EL (cell line): Measurements from ENCODE around the gene TXNIP.

Source experiments
- DNase-seq: peaks from one replicate; pipeline ENCODE4 v3.0.0-alpha.2; 2016

TXNIP gene

GRCh38 chr1:145963265-145964019, 32.9 kb downstream of the TXNIP start:
- DNase-seq: peak; percentile 85

DNA sequence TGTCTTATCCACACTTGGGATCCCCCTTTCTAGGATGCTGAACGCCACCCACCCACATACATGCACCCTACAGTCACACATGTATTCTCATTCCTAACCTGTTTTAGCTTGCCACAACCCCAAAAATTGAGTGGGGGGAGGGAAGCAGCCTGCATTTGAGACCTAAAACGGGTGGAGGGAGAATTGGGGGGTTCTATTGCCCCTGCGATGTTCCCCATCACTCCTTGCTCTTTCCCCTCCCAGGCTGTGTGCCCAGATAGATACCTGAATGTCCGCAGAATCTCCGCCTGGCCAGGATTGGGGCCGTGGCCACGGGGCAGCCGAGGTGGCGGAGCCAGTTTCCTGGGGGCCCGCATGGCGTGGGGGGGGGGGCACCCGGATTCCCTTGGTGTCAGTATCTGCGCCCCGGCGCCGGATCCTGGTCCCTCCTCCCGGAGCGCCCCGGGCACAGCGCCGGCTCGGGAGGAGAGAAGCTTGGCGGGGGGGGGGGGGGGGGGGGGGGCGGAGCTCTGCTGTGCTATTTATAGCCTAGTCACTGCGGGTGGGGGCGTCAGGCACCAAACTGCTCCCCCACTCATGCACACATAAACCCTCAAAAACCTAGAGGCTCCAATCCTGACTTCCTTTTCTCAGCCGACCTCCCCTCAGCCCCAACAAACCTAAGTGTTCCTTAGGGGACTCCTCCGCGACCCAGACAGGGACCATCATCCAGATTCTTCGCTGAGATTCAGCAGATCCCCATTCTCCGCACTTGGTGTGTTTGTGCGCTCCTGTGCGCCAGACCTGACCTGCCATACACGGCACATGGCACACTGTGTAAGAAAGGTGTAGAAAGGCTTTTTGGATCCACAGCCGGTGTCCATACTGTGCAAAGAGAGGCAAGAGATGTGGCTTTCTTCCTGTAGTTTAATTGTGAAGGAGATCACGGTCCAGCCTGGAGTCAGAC, 33.9 kb downstream of the TXNIP start:
- peak; percentile 44 for DNase-seq

DNA sequence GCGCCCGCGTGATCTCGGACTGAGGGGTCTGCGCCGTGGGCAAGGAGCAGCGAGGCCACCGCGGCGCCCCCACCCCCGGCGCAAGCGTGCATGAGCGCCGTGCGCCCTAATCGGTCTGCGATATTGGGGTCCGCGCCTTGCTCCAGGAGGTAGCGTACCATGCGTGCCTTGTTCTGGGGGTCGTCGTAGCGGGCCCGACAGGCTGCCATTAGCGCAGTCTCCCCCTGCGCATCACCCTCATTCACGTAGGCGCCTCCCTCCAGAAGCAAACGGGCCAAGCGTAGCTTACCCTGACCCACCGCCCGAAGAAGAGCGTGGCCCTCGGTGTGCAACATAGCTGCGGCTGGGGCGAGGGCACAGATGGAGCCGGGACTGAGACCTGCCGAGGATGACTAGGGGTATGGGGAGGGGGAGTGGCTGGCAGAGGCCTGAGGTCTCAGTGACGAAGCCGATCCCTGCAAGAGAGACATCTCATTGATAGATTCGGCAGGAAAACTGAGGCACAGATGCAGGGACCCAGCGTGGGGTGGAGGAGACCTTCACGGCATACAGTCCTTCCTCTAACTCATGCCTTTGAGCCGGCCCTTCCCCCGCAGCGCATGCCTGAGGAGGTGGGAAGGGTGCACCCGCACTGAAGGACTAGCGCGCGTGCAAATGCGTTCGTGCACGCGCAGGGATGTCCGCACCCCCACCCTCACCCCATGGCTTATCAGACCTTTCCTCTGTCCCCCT, 34.8 kb downstream of the TXNIP start:
- DNase-seq: peak; percentile 53

- no peak for DNase-seq
These were observed 35.3 kb downstream of the TXNIP start for GRCh38 chr1:145961109-145961424.

DNA sequence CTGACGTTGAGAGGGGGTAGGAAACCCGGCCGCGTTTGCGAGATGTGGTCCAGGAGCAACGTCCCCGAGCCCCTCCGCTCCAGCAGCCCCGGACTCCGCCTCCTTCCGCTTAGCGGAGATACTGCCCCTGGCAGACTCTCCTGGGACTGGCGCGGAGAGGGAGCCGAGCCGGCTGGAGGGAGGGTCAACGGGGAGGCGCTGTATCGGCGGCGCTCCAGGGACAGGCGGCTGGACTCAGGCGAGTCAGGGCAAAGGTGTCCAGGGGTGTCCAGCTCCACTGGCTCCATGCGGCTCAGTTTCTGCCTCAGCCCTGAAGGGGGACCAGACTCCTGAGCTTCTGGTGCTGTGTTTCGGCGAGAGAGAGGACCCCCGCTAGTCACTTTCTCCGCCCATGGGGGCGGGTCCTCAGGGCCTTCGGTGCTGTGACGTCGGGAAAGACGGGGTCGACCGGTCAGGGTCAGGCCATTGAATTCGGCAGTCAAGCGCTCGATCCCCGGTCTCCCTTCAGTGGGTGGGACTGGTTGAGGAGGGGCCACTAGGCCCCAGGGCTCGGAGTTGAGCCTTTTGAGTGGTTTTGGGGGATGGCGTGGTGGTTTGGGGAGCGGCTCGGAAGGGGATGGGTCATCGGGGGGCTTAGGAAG, 35.8 kb downstream of the TXNIP start:
- peak; percentile 71 for DNase-seq

DNA sequence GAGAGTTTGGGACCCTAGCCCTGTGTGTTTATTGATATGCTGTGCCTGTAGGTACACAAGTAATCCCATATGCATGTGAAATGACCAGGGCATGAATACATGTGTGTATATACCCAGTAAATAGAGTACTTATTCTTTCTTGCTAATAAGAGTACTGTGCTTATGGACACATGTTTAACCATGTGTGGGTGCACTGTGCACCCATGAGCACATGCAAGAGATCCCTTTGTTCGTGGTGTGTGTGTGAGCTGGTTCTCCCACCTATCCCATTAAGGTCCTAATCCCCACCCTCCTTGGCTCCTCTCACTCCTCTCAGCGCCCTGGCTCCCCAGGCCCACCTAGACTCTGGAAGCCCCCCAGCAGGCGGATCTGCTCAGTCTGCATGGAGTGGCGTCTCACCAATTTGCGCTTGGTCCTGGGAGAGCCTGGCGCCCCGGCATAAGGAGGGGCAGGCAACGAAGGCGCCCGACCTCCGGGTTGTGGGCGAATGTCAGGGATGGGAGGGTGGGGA, 36.4 kb downstream of the TXNIP start:
- no peak for DNase-seq

DNA sequence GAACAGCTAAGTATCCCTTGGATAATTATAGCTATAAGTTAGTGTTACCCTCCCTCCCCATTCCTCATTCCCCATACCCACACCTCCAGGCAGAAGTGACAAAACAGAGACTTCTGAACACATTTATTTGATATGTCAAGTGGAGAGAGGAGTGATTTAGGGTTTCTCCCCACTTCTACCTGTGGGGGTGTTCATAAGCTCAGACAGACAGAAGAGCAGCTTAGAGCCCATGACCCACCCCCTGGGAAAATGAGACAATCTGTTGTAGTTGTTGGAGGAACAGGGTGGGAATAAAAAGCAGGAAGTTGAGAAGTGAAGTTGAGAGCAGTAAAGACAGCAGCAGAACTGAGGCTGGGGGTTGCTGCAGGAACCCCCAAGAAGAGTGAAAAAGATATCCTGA, 37.0 kb downstream of the TXNIP start:
- no peak for DNase-seq

GRCh38 chr1:145958734-145959133, 37.6 kb downstream of the TXNIP start:
- no peak for DNase-seq

GRCh38 chr1:145957443-145958319, 38.7 kb downstream of the TXNIP start, which contains the start of gene LIX1L:
Gene LIX1L, minus strand, starts transcription at chr1:145958017. Its CDS starts 90 bp downstream, at chr1:145957927.
- DNase-seq: peak; percentile 98

GRCh38 chr1:145956781-145957442, 39.5 kb downstream of the TXNIP start:
- DNase-seq: peak; percentile 26

- no peak for DNase-seq
These were observed 40.0 kb downstream of the TXNIP start for GRCh38 chr1:145956361-145956760.

DNA sequence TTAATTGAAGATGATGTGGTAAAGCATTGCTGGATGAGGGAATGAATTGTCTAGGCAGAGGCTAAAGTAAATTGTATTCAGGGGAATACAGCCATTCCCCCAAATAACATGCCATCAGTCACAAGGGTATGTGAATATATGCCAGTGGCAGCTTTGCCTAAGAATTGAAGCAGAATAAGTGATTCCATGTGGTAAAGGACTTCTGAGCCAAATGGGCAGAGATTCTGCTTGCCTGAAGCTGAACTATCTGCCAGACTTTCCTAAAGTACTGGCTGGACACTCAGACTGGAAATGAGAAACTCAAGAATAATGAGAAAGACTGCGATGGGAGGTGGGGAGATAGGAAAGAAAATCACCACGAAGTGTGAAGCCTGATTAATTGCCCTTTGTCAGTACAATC, 40.9 kb downstream of the TXNIP start:
- DNase-seq: no peak

DNA sequence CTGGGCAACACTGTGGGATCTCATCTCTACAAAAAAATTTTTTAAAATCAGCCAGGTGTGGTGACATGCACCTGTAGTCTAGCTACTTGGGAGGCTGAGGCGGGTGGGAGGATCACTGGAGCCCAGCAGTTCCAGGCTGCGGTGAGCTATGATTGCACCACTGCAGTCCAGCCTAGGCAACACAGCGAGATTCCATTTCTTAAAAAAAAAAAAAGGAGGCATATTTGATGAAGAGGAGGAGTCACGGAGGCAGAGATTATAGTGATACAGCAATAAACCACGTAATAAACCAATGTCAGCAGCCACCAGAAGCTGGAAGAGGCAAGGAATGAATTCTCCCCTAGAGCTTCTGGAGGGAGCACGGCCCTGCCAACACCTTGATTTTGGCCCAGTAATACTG, 42.5 kb downstream of the TXNIP start:
- DNase-seq: no peak

GRCh38 chr1:145952903-145953302, 43.5 kb downstream of the TXNIP start:
- no peak for DNase-seq

DNA sequence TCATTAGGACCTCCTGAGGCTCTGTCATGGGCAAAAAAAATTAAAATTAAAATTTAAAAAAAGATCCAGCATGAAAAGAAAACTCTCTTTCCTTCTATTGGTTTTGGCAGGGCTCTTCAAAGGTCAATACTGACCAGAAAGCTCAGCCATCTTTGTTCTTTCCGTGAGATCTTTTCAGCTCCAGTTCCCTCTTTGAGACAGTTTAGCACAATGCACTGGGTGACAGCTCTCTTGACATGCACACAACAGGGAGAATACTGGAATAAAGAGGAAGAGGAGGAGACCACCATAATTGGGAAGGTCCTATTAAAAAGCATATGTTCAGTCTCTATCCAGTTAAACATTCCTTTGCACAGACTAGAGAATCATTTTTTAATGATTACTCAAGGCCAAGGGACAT, 44.9 kb downstream of the TXNIP start:
- no peak for DNase-seq

- no peak for DNase-seq
These were observed 47.2 kb downstream of the TXNIP start for GRCh38 chr1:145949219-145949618.

DNA sequence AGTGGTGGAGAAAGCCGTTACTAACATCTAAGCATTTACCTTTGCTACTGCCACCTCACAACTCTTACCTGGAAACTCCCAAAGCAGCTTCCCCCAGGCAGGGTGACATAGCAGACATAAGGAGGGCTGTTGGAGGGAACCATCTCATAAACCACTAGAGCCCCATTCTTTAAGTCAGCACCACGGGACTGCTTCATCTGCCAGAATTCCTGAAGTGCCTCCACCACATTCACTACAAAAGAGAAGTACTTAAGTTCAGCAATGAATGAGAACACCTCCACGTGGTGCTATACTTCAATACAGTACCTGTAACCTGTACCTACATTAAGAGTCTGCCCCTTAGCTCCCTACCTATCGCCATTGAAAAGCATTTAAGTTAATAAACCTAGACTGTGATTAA, 48.8 kb downstream of the TXNIP start:
- DNase-seq: no peak

DNA sequence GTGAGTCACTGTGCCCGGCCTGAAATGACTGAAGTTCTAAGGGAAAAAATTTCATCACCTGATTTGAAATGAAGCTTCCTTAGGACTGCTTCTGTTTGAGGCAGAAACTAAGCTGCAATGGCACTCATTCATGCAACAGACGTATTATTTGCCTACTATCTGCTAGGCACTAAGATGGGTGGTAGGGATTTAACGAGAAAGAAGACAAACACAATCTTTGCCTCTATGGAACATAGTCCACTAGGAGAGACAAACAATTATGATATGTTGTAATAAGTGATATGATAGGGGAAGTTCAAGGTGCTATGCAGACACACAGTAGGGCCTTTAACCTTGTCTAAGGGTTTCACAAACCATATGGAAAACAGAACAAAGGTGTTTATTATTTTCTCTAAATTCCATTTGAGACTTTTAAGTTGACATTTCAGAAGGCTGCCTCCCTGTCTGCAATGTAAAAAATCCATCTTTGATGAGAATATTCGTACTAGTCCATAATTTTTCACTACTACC, 49.8 kb downstream of the TXNIP start:
- no peak for DNase-seq

GRCh38 chr1:145944532-145944931, 51.8 kb downstream of the TXNIP start:
- no peak for DNase-seq

DNA sequence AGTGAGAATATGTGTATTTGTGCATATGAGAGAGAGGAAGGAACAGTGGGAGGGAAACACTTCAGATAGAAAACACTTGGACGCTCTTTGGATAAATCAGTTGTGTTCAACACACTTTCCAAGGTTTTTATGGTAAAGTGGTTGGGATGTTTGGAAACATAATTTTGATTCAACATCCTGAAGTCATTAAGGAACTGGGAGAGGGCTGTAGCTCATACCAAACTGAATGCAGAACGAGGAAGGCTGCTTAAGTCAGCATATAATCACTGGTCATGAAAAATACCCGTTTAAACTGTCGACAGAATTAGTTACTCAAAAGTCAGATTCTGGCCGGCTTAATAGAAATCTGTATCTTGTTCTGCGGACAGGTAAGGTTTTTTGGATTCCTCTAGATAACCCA, 53.5 kb downstream of the TXNIP start:
- DNase-seq: no peak
